ENCODE data around the gene ANO10.

Gene ANO10

DNA sequence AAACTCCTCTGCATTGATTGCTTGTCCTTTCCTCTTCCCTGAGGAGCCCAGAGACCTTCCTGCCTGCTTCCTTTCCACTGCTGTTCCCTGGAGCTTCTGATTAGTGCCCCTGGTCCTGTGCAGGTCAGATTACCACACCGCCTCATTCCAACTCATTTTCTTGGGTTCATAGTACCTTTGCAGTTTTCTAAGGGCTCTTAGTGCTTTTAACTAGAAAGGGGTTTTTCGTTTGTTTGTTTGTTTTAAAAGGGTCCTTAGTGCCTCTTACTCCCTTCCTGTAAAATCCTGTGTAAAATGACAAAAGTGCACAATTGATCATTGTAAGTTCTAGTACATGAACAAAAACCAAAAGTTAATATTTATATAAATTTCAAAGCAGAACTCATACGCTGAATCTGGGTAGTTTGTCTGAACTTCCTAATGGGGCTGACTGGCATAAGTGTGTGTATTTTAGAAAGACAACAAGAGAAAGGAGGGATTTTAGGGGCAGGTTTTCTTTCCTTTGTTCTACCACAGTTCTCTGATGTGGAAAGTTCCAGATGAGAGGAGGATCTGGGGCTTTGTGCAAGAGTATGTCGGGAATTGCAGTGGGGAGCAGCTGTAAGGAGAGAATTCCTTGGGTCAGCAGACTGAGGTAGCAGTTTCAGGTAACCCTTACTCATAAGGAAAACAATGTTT, 304.9 kb downstream of the ANO10 start:
- DNase-seq (ENCODE audit: low read depth) = no peak
